ENCODE measurements around the gene C13orf46. TPM values are rescaled to one million over a fixed set of nuclear protein-coding genes. Genes with fewer than 3 reads are reported as not detected.

The C13orf46 gene
- total RNA-seq, 1 experiment from 2014 or later = 0.33 TPM

DNA sequence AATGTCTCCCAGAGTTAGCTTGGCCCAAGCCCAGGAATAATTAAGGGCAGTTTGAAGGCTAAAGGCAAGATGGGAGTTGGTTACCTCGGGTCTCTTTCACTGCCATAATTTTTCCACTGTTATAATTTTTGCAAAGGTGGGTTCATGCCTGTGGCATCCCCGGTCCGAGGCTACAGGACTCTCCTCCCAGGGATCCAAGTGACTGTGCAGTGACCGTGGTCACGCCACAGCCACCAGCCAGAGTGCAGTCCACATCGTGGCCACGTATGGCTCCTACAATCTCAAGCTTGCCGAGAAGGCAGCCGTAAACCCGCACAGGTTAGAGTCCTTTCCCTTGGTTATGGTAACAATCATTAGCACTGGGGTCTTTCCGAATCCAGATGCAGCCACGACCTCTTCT is 36.8 kb downstream of the C13orf46 start:
- no peak overlapping the region for H3K27ac Mint-ChIP-seq (ENCODE audit: unreplicated experiment)
- H3K4me1 Mint-ChIP-seq (ENCODE audit: low read depth, unreplicated experiment) = no peaks in the 10 kb centered on the region
- DNase-seq = no peak
- intact Hi-C loops (cut with micrococcal nuclease; ENCODE audit: unreplicated experiment) = no loop called here
- TF ChIP-seq, protein P1, sequence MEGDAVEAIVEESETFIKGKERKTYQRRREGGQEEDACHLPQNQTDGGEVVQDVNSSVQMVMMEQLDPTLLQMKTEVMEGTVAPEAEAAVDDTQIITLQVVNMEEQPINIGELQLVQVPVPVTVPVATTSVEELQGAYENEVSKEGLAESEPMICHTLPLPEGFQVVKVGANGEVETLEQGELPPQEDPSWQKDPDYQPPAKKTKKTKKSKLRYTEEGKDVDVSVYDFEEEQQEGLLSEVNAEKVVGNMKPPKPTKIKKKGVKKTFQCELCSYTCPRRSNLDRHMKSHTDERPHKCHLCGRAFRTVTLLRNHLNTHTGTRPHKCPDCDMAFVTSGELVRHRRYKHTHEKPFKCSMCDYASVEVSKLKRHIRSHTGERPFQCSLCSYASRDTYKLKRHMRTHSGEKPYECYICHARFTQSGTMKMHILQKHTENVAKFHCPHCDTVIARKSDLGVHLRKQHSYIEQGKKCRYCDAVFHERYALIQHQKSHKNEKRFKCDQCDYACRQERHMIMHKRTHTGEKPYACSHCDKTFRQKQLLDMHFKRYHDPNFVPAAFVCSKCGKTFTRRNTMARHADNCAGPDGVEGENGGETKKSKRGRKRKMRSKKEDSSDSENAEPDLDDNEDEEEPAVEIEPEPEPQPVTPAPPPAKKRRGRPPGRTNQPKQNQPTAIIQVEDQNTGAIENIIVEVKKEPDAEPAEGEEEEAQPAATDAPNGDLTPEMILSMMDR (IDR thresholded peaks at IDR 0.05; ENCODE audit: unreplicated experiment) = no peak
- no TSS peak for BruUV-seq (replicated peaks)
- no peaks in the 10 kb centered on the region for H3K36me3 Mint-ChIP-seq (ENCODE audit: insufficient read depth, unreplicated experiment)
- H3K4me3 Mint-ChIP-seq (ENCODE audit: low read depth, unreplicated experiment) = no peak overlapping the region
- H3K9me3 Mint-ChIP-seq (ENCODE audit: low read depth, unreplicated experiment) = no peaks in the 10 kb centered on the region
- peaks cover 25% of the 10 kb centered on the region for H3K27me3 Mint-ChIP-seq (ENCODE audit: unreplicated experiment)
- CTCF ChIA-PET = no interaction called here

GRCh38 chr13:113936166-113936965 is 37.5 kb downstream of the C13orf46 start:
- Mint-ChIP-seq H3K27me3 (ENCODE audit: unreplicated experiment) (peaks cover 25% of the 10 kb centered on the region), H3K4me1 (ENCODE audit: low read depth, unreplicated experiment) (no peaks in the 10 kb centered on the region), H3K4me3 (ENCODE audit: low read depth, unreplicated experiment) (no peak overlapping the region), H3K36me3 (ENCODE audit: insufficient read depth, unreplicated experiment) (no peaks in the 10 kb centered on the region), H3K9me3 (ENCODE audit: low read depth, unreplicated experiment) (no peaks in the 10 kb centered on the region), H3K27ac (ENCODE audit: unreplicated experiment) (no peak overlapping the region)
- TF ChIP-seq, protein P1 (IDR thresholded peaks at IDR 0.05; ENCODE audit: unreplicated experiment) = no peak
- intact Hi-C loops (cut with micrococcal nuclease; ENCODE audit: unreplicated experiment) = no loop called here
- BruUV-seq (replicated peaks) = no TSS peak
- CTCF ChIA-PET = no interaction called here
- no peak for DNase-seq

- no TSS peak for BruUV-seq (replicated peaks)
- intact Hi-C loops (cut with micrococcal nuclease; ENCODE audit: unreplicated experiment) = no loop called here
- TF ChIP-seq, protein P1 (IDR thresholded peaks at IDR 0.05; ENCODE audit: unreplicated experiment) = no peak
- CTCF ChIA-PET = no interaction called here
- Mint-ChIP-seq H3K27ac (ENCODE audit: unreplicated experiment) (no peak overlapping the region), H3K27me3 (ENCODE audit: unreplicated experiment) (peaks cover 25% of the 10 kb centered on the region), H3K9me3 (ENCODE audit: low read depth, unreplicated experiment) (no peaks in the 10 kb centered on the region), H3K4me3 (ENCODE audit: low read depth, unreplicated experiment) (no peak overlapping the region), H3K36me3 (ENCODE audit: insufficient read depth, unreplicated experiment) (no peaks in the 10 kb centered on the region), H3K4me1 (ENCODE audit: low read depth, unreplicated experiment) (no peaks in the 10 kb centered on the region)
- DNase-seq = no peak
Observed at GRCh38 chr13:113935001-113935844, 38.7 kb downstream of the C13orf46 start.

- BruUV-seq (replicated peaks) = no TSS peak
- Mint-ChIP-seq H3K27me3 (ENCODE audit: unreplicated experiment) (peaks cover 25% of the 10 kb centered on the region), H3K9me3 (ENCODE audit: low read depth, unreplicated experiment) (no peaks in the 10 kb centered on the region), H3K27ac (ENCODE audit: unreplicated experiment) (no peak overlapping the region), H3K4me3 (ENCODE audit: low read depth, unreplicated experiment) (no peak overlapping the region), H3K36me3 (ENCODE audit: insufficient read depth, unreplicated experiment) (no peaks in the 10 kb centered on the region), H3K4me1 (ENCODE audit: low read depth, unreplicated experiment) (no peaks in the 10 kb centered on the region)
- no peak for DNase-seq
- TF ChIP-seq, protein P1 (IDR thresholded peaks at IDR 0.05; ENCODE audit: unreplicated experiment) = no peak
- intact Hi-C loops (cut with micrococcal nuclease; ENCODE audit: unreplicated experiment) = no loop called here
- CTCF ChIA-PET = no interaction called here
Observed at GRCh38 chr13:113934576-113934975, 39.3 kb downstream of the C13orf46 start.
